HG03354 (cell line): ENCODE measurements around the gene C17orf100.

Source experiments
- ATAC-seq: cut with Tn5 transposase; IDR thresholded peaks from one replicate; pipeline ENCODE4 v1.9.1; 2021; ENCODE audit warnings: mild to moderate bottlenecking; ENCODE audit not compliant: unreplicated experiment, poor library complexity, severe bottlenecking

C17orf100 gene

DNA sequence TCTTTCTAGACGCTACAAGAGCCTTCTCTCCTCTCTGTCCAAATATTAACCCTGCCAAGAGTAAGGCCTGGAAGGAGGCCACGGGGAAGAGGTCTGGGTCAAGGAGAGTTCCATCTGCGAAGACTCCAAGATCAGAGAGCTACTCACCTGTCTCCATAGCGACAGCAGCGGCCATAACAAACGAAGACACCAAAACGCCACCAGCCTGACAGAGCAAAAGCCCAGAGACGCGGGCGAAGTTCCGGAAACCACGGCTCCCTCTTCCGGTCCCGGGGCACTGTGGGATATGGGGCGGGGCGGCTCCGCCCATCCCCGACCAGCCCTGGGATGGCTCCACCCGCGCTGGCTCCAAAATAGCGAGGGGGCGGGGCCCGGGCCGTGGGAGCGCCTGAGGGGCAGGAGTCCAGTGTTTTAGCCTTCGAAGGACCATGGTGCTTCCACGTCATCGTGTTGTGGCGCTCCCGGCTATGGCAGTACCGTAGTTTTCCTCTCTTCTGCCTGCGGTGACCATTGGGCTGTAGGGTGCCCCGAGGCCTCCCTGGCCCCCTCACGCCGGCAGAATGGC lies at the start of gene C17orf100, which contains the start of gene MED31:
Gene C17orf100, plus strand, starts transcription at position 409 of the 565 bp plus-strand sequence. Its CDS starts 152 bp downstream, at position 561.
Gene MED31, minus strand, starts transcription at position 252 of the 565 bp plus-strand sequence. Its CDS starts 77 bp downstream, at position 175.
- peak; percentile 89 for ATAC-seq

DNA sequence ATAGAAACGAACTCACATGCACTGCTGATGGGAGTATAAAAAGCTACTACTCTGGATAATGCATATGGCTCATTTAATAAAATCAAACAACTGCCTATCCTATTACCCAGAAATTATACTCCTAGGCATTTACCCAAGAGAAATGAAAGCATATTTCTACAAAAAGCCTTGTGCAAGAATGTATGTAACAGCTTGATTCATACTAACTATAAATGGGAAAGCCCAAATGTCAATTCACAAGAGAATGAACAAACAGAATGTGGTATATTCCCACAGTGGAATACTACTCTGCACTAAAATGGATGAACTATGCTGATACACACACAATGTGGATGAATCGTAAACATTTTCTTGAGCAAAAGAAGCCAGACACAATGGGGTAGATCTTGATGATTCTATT lies 49.4 kb upstream of the C17orf100 start:
- ATAC-seq = no peak

DNA sequence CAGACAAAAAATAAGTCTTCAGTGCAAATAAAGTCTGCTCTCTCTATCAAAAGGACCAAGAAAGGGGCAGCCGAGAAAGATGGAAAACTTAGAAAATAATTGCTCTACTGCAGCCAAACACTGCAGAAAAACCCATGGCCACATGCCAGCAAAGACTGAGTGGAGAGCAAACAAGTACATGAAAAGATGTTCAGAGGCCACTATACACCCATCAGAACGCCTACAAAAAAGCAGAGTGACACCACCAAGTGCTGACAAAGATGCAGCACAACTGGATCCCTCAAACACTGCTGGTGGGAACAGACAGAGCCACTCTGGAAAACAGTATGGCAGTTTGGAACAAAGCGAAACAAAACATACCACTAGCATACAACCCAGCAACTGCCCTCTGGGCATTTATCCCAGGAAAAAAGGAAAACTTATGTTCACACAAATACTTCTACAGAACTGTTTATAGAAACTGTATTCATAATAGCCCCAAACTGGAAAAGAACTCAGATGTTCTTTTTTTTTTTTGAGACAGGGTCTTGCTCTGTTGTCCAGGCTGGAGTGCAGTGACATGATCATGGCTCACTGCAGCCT lies 47.7 kb upstream of the C17orf100 start:
- ATAC-seq = no peak

DNA sequence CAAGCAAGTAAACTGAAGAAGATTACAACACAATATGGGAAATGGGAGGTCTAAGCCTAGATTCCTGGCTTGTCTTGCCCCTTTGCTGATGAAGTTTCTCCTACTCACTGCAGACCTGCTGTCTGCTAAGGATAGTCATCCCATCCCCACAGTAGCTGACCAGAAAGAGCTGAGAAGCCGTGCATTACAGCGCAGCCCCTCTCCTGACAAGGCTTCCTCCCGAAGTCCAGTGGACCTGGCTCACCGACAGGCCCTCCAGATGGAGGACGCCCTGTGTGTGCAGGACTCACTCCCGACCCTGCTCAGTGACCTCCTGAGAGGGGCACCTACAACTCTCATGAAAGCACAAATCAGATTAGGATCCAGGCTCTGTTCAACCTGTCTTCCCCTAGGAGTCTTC lies 46.4 kb upstream of the C17orf100 start:
- ATAC-seq = no peak

DNA sequence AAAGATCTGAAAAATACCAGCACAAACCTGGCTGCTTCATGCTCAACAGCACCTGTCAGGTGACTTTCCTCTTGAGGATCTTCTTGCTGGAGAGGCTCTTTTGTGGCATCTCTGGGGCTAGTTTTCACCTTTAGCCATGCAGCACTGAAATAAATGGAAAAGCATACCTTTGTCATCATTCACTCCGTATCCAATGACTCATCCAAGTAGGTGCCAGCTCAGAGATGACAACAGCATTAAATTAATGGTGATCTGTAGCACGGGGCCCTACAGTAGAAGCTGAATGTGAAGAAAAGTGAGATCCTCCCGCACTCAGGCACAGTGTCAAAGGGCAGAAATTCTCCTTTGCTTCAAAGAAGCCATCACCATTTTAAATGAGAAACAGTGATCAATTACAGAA lies 43.2 kb upstream of the C17orf100 start:
- ATAC-seq = no peak

DNA sequence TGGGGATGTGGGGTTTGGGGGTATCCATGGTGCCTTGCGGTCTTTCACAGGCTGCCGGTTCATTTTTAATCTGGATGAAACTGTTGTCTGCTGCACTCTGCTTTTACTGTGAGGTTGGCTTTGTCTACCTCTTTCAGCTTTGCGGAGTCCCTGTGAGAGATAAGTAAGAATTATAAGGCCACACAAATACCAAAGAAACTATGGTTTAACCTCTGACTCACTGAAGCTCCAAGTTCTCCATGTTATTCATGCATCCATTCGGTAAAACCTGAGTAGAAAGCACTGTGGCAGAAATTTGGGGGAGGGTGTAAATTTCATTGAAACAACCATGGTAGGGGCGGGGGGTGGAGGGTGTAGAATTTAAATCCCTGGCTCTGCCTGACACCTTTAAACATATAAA lies 41.6 kb upstream of the C17orf100 start:
- ATAC-seq = no peak

DNA sequence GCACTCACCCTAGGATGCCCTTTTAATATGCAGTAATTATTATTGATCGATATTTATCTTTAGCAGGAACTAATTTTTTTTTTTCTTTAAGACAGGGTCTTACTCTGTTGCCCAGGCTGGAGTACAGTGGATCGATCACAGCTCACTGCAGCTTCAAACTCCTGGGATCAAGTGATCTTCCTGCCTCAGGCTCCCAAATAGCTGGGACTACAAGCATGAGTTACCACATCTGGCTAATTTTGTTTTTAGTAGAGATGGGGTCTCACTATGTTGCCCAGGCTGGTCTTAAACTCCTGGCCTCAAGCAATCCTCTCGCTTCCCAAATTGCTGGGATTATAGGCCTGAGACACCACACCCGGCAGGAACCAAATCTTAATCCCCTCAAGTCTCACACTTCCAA lies 40.3 kb upstream of the C17orf100 start:
- ATAC-seq = no peak

DNA sequence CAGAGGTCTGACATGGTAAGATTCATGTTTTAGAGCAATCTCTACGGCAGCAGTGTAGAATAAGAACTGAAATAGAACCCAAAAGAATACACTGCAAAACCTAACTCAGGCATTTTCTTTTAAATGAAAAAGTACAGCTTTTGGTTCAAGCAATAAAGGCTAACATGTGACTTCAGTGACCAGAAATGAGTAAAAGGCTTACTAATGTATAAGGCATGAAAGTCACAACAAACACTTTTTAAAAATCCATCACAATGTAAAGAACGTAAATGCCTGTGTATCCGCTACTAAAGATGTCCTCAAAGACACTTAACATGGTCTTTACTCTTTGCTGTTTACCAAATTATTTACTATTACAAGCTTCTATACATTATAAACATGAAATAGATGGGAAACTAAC lies 27.6 kb upstream of the C17orf100 start:
- ATAC-seq = no peak

DNA sequence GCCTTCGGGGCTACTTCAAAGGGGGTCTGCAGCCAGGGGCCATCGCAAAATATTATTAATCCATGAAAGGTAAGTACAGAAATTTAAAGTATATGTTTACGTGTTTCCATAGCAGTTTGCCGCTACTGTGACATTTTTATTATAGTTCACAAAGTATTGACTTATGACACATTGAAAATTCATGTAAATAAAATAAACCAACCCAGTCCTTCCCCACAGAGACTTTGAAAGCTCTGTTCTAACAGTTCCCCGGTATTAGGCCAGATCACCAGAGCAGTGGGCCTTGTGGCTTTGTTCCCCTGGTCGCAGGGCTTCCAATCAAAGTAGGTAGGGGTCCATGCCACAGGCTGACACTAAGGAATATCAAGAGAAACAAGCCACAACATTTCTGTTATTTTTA lies 24.9 kb upstream of the C17orf100 start:
- no peak for ATAC-seq

DNA sequence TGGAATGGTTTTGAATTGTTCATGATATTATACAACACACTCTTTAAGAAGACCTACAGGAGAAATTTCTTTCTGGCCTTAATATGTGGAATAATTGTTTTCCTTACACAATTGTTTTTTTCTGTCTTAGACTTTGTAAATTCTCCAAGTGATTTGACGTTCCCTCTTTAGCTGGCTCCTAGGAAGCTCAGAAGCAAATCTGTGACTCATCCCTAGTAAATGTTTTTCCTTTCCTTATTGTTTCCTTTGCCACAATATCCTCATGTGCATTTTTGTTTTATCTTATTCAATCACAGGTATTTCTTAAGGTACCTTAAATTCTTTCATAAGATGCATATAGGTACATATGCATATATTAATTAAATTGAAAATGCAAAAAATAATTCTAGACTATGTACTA lies 24.5 kb upstream of the C17orf100 start:
- no peak for ATAC-seq

DNA sequence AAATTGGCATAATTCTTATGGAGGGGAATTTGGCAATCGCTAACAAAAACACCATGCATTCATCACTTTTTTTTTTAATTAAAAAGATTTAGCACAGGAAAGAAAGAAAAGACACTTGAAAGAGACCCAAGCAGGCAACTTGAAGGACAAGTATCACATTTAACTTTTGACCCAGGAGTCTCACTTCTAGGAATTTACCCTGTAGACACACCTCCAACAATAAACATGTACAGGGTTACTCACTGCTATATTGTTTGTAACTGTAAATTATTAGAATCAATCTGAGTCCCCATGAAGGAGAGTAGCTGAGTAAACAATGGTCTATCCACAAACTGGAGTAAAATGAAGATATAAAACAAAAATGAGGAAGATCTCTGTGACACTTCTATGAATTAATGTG lies 21.2 kb upstream of the C17orf100 start:
- no peak for ATAC-seq

DNA sequence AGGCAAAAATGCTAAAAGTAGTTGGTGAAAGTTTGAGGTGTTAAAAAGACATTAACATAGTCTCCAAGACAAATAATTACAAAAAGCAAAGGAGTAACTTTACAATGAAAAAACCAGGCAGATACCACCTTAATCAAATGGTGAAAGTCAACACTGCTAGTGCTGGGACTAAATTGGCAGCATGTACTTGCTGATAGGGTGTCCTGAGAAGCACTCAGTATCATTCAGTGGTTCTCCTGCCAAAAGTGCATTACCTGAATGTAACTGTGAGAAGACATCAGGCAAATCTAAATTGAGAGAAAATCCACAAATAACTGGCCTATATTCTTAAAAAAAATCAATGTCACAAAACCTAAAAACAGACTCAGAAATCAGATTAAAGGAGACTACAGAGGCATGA lies 19.0 kb upstream of the C17orf100 start:
- ATAC-seq = no peak

DNA sequence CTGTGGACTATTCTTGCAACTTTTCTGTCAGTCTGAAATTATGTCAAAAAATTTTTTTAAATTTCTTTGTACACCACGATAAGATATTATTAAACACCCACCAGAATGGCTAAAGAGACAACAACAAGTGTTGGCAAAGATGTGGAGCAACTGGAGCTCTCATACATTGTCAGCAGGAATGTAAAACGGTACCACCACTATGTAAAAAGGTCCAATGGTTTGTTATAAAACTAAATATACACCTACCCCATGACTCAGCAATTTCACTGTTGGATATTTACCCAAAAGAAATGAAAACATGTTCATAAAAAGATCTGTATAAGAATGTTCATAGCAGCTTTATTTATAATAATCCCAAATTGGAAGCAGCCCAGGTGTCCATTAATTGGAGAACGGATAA lies 18.3 kb upstream of the C17orf100 start:
- ATAC-seq = no peak

DNA sequence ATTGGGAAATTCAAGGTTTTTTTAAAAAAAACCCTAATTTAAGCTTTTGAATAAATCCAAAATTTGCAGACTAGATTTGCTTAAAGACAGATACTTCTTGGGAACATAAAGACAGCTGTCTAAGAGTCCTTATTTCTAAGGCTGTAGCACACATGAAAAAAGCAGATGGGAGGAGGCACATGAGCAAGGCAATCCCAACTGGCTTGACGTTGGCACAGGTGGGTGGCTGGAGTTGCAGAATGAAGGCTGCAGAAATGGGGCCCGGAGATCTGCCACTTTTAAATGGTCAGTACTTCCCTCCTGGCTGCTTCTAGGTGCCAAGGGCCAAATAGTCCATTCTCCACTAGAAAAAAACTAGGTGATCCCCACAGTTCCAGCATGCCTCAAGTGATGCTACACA lies 15.5 kb upstream of the C17orf100 start:
- ATAC-seq = no peak

DNA sequence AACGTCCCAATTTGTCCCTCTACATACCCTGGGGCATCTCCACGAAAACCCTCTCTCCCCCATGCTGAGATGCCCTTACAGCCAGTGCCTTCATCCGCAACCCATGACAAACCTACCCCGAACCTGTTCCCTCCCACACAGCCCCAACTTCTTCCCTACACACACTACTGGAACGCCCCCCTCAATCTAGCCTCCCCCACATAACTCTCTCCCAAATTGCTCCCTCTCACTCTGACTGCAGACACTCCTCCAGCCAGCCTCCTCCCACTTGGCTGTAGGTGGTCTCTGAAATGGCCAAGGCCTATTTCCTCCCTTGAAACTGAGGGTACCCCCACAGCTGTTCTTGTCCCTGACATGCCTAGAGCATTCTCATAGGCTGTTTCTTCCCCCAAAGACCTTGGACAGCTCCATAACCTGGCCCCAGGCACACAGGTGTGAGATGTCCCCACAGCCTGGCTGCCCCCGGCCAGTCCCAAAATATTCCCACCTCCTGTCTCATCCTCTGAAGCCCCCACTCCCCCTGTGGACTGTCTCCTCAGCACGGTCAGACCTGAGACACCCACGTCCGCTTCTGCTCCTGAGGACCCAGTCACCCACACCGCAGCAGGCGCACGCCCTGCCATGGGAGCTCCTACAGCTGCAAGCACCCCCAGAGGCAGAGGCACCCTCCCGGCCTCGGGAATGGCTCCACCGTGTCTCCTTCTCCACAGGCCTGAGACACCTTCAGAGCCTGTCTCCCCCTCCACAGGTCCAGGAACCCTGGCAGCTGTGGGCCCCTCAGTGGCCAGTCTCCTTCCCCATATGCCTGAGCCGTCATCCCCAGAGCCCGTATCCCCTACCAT lies 14.7 kb upstream of the C17orf100 start:
- ATAC-seq = no peak

DNA sequence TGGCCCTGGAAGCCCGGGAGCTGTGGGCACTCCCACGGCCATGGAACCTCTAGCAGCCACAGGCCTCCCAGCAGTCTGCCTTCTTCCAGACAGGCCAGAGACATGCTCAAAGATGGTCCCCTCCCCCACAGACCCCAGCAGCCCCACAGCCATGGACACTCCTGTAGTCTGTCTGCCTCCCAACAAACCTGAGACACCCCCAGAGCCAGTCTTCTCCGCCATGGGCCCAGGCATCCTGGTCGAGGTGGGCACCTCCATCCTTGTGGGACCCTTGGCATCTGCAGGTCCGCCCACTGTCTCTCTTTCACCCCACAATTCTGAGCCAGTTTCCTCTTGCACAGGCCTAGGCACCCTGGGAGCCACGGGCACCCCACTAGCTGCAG lies 14.1 kb upstream of the C17orf100 start:
- no peak for ATAC-seq

DNA sequence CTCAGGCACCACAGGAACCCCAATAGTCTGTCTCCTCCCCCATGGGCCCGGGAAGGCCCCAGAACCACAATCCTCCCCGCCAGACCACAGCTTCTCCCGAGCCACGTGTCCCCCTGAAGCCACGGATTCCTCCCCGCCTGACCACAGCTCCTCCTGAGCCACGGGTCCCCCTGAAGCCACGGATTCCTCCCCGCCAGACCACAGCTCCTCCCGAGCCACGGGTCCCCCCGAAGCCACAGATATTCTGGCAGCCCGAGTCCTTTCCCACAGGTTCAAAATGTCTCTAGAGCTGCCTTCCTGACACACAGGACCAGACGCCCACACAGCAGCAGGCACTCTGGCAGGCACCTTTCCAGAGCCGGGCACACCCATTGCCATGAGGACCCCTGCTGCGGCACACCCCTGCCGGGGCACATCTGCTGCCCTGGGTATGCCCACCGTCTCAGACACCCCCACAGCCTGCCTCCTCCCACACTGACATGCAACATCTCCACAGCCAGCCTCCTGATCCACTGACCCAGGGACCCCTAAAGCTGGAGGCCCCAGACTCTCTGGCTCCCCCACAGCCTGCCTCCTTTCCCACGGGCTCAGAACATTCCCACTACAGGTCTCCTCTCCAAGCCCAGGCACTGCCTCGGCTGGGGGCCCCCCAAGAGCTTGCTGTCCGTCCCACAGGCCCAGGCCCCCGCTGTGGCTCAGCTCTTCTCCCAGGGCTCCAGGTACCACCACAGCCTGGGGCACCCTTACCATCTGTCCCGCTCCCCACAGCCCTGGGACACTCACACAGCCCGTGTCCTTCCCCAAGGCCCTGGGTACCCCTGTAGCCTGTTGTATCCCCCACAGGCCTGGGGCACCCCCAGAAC lies 13.3 kb upstream of the C17orf100 start:
- ATAC-seq = no peak

DNA sequence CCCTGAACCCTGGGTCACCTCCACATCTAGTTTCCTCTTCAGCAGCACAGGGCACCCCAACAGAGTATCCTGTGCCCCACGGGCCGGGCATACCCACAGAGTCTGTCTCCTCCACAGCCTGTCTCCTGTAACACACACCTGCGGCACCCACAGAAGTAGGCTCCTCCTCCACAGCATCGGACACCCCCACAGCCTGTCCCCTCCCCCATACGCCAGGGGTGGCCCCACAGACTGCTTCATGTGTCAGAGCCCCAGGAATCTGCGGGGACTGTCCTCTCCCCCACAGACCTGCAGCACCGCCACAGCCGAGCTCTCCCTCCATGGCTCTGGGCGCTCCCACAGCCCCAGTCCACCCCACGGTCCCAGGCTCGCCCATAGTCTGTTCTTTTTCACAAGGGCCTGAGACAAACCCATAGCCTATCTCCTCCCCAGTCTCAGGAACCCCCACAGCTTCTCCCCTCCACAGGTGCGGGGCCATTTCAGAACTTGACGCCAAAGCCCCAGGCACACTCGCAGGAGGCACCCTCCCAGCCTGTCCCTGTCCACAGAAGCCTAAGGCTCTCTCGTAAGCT lies 12.5 kb upstream of the C17orf100 start:
- no peak for ATAC-seq

DNA sequence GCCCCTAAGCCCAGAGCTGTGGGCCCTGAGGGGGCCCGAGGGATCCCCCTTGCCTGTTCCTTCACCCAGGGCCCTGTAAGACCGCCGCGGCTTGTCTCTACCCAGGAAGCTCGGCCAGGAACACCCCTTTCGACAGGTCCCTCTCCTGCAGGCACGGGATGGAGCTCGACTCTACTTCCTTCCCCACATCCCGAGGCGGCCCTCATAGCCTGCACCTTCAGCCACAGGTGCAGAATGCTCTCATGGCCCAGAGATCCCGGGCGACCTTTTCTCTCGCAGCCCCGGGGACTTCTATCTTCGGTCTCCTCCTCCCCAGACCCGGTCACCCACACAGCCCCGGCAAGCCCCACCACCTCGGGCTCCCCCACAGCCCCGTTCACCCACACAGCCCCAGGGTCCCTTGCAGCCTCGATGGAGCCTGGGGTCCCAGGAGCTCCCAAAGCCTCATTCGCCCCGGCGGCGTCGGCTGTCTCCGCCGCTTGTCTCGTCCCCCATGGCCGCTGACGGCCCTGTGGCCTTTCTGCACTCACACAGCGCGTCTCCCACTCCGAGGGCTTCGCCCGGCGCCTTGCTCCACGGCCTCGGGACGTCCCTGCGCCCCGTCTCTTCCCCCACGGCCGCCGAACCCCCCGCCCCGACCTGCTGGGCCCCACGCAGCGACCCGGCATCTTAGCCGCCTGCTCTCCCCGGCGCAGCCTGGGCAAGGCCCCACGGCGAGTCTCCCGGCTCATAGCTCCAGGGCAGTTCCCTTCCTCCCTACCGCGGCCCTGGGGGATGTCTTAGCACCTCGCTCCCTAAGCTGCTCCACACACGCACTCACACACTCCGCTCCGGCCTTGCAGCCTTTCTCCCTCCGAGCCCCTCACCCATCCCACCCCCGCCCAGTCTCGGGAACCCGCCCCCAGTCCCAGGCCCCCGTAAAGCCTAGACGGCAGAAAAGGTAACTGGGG lies 11.7 kb upstream of the C17orf100 start:
- ATAC-seq = peak; percentile 29
